ENCODE data around the gene STRADA.
A peak's percentile ranks its signal among the peaks of the same experiment; 100 is the strongest.

STRADA gene, protein sequence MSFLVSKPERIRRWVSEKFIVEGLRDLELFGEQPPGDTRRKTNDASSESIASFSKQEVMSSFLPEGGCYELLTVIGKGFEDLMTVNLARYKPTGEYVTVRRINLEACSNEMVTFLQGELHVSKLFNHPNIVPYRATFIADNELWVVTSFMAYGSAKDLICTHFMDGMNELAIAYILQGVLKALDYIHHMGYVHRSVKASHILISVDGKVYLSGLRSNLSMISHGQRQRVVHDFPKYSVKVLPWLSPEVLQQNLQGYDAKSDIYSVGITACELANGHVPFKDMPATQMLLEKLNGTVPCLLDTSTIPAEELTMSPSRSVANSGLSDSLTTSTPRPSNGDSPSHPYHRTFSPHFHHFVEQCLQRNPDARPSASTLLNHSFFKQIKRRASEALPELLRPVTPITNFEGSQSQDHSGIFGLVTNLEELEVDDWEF

DNA sequence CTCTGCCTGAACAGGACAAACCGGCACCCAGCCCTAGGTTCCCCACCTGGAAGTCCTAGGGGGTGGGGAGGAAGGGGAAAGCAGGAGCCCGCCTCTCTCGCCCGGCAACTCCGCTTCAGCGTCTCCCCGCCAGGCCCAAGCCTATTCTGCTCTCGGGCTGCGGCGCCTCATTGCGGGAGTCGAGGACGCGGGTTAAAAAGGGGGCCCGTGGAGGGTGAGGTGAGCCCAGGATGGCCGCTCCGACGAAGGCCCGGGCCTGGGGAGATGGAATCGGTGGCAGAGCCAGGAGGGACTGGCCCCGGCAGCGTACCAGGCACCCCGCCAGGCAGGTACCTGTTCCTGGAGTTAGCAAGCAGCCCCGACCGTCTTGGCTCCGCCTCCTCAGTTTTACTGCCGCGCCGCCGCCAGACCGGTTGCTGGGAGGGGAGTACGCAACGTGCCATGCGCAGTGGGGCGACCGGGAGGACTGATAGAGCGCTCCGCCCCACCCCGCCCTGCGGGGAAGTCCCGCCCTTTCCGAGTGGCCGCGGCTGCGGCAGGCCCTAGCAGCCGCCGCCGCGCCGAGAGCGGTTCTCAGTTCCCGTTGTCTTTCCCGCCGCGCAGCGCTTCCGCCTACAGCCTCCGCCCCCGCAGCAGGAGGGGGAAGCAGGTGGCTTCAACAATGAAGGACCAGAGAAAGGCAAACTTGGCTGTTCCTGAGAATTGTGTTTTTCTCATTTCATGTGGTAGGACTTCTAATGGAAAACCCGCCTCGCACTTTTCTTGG lies at the start of gene STRADA:
STRADA (minus strand) TSS at position 392 of the 766 bp plus-strand sequence. CDS start 13,430 bp downstream, outside the sequence.
- TF ChIP-seq CSDC2 (CRISPR knock-in tag; IDR thresholded peaks at IDR 0.05): no peak
- TF ChIP-seq PPARA (CRISPR knock-in tag; IDR thresholded peaks at IDR 0.05; ENCODE audit: borderline replicate concordance): no peak
- TF ChIP-seq, protein P1, sequence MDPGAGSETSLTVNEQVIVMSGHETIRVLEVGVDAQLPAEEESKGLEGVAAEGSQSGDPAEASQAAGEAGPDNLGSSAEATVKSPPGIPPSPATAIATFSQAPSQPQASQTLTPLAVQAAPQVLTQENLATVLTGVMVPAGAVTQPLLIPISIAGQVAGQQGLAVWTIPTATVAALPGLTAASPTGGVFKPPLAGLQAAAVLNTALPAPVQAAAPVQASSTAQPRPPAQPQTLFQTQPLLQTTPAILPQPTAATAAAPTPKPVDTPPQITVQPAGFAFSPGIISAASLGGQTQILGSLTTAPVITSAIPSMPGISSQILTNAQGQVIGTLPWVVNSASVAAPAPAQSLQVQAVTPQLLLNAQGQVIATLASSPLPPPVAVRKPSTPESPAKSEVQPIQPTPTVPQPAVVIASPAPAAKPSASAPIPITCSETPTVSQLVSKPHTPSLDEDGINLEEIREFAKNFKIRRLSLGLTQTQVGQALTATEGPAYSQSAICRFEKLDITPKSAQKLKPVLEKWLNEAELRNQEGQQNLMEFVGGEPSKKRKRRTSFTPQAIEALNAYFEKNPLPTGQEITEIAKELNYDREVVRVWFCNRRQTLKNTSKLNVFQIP (CRISPR knock-in tag; IDR thresholded peaks at IDR 0.05; ENCODE audit: borderline replicate concordance, low read depth): no peak
- TF ChIP-seq ESRRG (CRISPR knock-in tag; IDR thresholded peaks at IDR 0.05): no peak
- TF ChIP-seq ARNTL (CRISPR knock-in tag; IDR thresholded peaks at IDR 0.05; ENCODE audit: borderline replicate concordance, low read depth): no peak
- TF ChIP-seq ZFP30 (CRISPR knock-in tag; IDR thresholded peaks at IDR 0.05): no peak; the same call in 1 of the 2 replicates
- TF ChIP-seq ZNF565 (CRISPR knock-in tag; conservative IDR thresholded peaks at IDR 0.05; ENCODE audit: low read depth): no peak
- TF ChIP-seq, protein P2, sequence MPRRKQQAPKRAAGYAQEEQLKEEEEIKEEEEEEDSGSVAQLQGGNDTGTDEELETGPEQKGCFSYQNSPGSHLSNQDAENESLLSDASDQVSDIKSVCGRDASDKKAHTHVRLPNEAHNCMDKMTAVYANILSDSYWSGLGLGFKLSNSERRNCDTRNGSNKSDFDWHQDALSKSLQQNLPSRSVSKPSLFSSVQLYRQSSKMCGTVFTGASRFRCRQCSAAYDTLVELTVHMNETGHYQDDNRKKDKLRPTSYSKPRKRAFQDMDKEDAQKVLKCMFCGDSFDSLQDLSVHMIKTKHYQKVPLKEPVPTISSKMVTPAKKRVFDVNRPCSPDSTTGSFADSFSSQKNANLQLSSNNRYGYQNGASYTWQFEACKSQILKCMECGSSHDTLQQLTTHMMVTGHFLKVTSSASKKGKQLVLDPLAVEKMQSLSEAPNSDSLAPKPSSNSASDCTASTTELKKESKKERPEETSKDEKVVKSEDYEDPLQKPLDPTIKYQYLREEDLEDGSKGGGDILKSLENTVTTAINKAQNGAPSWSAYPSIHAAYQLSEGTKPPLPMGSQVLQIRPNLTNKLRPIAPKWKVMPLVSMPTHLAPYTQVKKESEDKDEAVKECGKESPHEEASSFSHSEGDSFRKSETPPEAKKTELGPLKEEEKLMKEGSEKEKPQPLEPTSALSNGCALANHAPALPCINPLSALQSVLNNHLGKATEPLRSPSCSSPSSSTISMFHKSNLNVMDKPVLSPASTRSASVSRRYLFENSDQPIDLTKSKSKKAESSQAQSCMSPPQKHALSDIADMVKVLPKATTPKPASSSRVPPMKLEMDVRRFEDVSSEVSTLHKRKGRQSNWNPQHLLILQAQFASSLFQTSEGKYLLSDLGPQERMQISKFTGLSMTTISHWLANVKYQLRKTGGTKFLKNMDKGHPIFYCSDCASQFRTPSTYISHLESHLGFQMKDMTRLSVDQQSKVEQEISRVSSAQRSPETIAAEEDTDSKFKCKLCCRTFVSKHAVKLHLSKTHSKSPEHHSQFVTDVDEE (CRISPR knock-in tag; IDR thresholded peaks at IDR 0.05): 0 out of 2 replicates have a peak, but pooled peaks have one; percentile 16
- TF ChIP-seq ZC3H10 (CRISPR knock-in tag; IDR thresholded peaks at IDR 0.05): no peak
- peak; percentile 31; the same call in 1 of the 2 replicates for TF ChIP-seq SNAI2 (CRISPR knock-in tag; IDR thresholded peaks at IDR 0.05)
- 0 out of 2 replicates have a peak, but pooled peaks have one; percentile 11 for TF ChIP-seq ZNF70 (CRISPR knock-in tag; IDR thresholded peaks at IDR 0.05)
- TF ChIP-seq, protein P3, sequence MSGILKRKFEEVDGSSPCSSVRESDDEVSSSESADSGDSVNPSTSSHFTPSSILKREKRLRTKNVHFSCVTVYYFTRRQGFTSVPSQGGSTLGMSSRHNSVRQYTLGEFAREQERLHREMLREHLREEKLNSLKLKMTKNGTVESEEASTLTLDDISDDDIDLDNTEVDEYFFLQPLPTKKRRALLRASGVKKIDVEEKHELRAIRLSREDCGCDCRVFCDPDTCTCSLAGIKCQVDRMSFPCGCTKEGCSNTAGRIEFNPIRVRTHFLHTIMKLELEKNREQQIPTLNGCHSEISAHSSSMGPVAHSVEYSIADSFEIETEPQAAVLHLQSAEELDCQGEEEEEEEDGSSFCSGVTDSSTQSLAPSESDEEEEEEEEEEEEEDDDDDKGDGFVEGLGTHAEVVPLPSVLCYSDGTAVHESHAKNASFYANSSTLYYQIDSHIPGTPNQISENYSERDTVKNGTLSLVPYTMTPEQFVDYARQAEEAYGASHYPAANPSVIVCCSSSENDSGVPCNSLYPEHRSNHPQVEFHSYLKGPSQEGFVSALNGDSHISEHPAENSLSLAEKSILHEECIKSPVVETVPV (CRISPR knock-in tag; IDR thresholded peaks at IDR 0.05): peak; percentile 17; the same call in 1 of the 2 replicates
- TF ChIP-seq, protein P4, sequence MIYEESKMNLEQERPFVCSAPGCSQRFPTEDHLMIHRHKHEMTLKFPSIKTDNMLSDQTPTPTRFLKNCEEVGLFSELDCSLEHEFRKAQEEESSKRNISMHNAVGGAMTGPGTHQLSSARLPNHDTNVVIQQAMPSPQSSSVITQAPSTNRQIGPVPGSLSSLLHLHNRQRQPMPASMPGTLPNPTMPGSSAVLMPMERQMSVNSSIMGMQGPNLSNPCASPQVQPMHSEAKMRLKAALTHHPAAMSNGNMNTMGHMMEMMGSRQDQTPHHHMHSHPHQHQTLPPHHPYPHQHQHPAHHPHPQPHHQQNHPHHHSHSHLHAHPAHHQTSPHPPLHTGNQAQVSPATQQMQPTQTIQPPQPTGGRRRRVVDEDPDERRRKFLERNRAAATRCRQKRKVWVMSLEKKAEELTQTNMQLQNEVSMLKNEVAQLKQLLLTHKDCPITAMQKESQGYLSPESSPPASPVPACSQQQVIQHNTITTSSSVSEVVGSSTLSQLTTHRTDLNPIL (CRISPR knock-in tag; IDR thresholded peaks at IDR 0.05; ENCODE audit: low read depth): peak; percentile 40; the same call in 1 of the 2 replicates
- TF ChIP-seq ZFP3 (CRISPR knock-in tag; IDR thresholded peaks at IDR 0.05): peak; percentile 10; the same call in 1 of the 2 replicates
- TF ChIP-seq RARB (CRISPR knock-in tag; IDR thresholded peaks at IDR 0.05): no peak
- no peak for TF ChIP-seq ZNF8 (CRISPR knock-in tag; IDR thresholded peaks at IDR 0.05)
- no peak for TF ChIP-seq BACH2 (CRISPR knock-in tag; IDR thresholded peaks at IDR 0.05; ENCODE audit: borderline replicate concordance)
- no peak for TF ChIP-seq TOX (CRISPR knock-in tag; IDR thresholded peaks at IDR 0.05; ENCODE audit: borderline replicate concordance)
- TF ChIP-seq OSR1 (CRISPR knock-in tag; IDR thresholded peaks at IDR 0.05): no peak
- no peak for TF ChIP-seq TCF4 (CRISPR knock-in tag; IDR thresholded peaks at IDR 0.05; ENCODE audit: borderline replicate concordance)
- TF ChIP-seq, protein P5, sequence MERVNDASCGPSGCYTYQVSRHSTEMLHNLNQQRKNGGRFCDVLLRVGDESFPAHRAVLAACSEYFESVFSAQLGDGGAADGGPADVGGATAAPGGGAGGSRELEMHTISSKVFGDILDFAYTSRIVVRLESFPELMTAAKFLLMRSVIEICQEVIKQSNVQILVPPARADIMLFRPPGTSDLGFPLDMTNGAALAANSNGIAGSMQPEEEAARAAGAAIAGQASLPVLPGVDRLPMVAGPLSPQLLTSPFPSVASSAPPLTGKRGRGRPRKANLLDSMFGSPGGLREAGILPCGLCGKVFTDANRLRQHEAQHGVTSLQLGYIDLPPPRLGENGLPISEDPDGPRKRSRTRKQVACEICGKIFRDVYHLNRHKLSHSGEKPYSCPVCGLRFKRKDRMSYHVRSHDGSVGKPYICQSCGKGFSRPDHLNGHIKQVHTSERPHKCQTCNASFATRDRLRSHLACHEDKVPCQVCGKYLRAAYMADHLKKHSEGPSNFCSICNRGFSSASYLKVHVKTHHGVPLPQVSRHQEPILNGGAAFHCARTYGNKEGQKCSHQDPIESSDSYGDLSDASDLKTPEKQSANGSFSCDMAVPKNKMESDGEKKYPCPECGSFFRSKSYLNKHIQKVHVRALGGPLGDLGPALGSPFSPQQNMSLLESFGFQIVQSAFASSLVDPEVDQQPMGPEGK (CRISPR knock-in tag; IDR thresholded peaks at IDR 0.05; ENCODE audit: borderline replicate concordance): no peak
- no peak for TF ChIP-seq GLIS3 (CRISPR knock-in tag; IDR thresholded peaks at IDR 0.05)
- no peak for TF ChIP-seq ISL1 (CRISPR knock-in tag; IDR thresholded peaks at IDR 0.05)
- ATAC-seq: peak; percentile 96

Measured in SK-N-SH treated with all-trans-retinoic acid at 6 μM for 48 hours (cell line).